Suprapubic skin (tissue), 3 donors: ENCODE results near the gene TMEM95.

Experiments used
- POLR2A ChIP-seq, 2 donors: fragments of 450-650 bp; IDR thresholded peaks; one replicate each; pipeline ENCODE4 v1.6.1; 2017; ENCODE audit warnings: antibody characterized with exemption in 2 of 2, mild to moderate bottlenecking in 2 of 2, moderate library complexity in 2 of 2
- TF ChIP-seq, protein P1 (sequence below), 2 donors: fragments of 200-600 bp in 1 of 2; fragments of 450-650 bp in 1 of 2; sonication (generic) in 1 of 2; IDR thresholded peaks; one replicate each; pipeline ENCODE4 v1.5.1; 2016 to 2019; ENCODE audit warnings: antibody characterized with exemption in 2 of 2, mild to moderate bottlenecking in 1 of 2, moderate library complexity in 1 of 2

- TF ChIP-seq, protein P1, sequence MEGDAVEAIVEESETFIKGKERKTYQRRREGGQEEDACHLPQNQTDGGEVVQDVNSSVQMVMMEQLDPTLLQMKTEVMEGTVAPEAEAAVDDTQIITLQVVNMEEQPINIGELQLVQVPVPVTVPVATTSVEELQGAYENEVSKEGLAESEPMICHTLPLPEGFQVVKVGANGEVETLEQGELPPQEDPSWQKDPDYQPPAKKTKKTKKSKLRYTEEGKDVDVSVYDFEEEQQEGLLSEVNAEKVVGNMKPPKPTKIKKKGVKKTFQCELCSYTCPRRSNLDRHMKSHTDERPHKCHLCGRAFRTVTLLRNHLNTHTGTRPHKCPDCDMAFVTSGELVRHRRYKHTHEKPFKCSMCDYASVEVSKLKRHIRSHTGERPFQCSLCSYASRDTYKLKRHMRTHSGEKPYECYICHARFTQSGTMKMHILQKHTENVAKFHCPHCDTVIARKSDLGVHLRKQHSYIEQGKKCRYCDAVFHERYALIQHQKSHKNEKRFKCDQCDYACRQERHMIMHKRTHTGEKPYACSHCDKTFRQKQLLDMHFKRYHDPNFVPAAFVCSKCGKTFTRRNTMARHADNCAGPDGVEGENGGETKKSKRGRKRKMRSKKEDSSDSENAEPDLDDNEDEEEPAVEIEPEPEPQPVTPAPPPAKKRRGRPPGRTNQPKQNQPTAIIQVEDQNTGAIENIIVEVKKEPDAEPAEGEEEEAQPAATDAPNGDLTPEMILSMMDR (IDR thresholded peaks at IDR 0.05): no peak
- TF ChIP-seq POLR2A (IDR thresholded peaks at IDR 0.05): no peak
Measured at GRCh38 chr17:7327501-7327900, 27.5 kb upstream of the TMEM95 start.
